Activated CD4-positive, alpha-beta T cell treated with anti-CD3 and anti-CD28 coated beads, Interleukin-2, amount 50 U/mL, for 16 hours (primary cell): ENCODE data around the gene ZDHHC14.

Source experiments
- DNase-seq: peaks from one replicate; pipeline ENCODE4 v3.0.0-alpha.2; 2020

ZDHHC14 gene

DNA sequence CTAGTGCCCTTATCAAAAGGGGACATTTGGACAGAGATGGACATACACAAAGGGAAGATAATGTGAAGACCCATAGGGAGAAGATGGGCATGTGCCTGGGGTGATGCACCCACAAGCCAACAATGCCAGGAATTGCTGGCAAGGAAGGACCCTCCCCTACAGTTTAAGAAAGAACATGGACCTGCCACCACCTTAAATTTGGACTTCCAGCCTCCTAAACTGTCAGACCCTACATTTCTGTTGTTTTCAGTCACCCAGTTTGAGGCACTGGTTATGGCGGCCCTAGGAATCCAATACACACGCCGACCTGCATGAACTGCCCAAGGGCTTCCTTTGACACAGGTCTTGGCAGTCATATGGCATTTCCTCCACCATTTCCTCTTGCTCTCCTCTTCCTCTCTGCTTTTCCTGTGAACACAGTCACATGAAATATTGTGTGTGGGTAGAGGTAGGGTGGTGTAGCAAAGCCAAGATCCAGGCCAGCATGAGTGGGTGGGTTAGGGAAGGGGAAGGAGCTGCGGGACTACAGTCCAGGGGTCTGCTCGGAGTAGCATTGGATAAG lies 115.6 kb downstream of the ZDHHC14 start:
- DNase-seq: no peak

DNA sequence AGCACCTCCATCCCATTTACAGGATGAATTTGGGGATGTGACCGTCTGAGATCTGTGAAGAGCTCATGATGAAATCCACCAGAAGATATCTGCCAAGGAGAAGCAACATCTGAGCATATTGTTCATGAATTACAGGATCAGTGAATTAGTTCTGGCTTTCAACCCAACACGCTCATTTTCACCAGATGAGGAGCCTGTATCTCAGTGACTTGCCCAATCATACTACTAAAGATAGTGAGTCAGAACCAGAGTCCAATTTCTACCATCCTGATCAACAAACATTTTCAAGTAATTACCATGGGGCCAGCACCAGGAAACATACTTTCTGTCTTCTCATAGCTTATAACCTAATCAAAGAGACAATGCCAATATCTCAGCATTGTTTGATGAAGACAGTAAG lies 116.6 kb downstream of the ZDHHC14 start:
- peak; percentile 44 for DNase-seq

- no peak for DNase-seq
Measured at GRCh38 chr6:157498817-157499216, 117.8 kb downstream of the ZDHHC14 start.

DNA sequence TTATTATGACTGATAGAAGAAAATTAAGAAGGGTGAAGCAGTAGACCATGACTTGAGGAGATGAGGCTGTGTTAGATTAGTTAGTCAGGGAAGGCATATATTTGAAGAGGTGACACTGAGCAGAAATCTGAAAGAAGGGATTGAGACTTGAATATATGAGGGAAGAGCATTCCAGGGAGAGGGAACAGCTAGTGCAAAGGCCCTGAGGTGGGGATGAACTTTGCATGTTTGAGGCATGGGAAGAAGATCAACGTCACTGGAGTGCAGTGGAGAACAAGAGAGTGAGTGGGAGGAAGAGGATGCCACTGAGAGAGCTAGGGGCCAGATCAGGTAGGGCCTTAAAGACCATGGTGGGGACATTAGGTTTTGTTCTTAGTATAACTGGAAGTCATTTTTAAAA lies 119.0 kb downstream of the ZDHHC14 start:
- DNase-seq: no peak

GRCh38 chr6:157503018-157503747 lies 122.2 kb downstream of the ZDHHC14 start:
- no peak for DNase-seq

- no peak for DNase-seq
Measured at GRCh38 chr6:157505912-157506491, 125.0 kb downstream of the ZDHHC14 start.

- DNase-seq: peak; percentile 19
Measured at GRCh38 chr6:157510323-157511188, 129.6 kb downstream of the ZDHHC14 start.

DNA sequence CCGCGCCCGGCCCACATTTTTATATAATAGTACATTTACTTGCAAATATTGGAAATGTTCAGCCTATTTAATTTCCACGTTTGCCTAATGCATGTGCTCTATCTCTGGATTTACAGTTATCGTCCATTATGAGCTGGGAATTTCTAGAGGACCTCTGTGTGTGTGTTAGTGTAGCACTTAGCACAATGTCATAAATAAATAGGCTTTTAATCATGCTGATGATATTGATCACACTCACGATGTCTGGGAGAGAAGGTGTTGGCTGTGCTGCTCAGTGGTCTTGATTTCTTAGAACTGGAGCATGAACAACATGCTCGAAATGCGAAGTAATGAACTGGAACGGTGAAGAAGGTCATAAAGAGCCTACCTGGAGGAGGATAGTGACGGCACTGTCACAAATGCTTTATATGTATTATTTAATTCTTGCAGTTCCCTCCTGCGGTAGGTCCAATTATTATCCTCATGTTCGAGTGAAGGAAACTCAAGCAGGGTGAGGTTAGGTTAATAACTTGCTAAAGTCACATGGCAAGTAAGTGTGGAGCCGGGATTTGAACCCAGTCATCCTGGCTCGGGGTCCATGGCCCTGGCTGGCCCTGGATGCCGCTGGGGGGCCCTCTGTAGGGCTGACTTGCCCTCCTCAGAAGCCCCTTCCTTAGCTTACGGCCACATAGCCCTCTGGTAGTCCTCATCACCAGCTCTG lies 130.8 kb downstream of the ZDHHC14 start:
- DNase-seq: no peak

- DNase-seq: no peak
Measured at GRCh38 chr6:157512382-157512682, 131.3 kb downstream of the ZDHHC14 start.

DNA sequence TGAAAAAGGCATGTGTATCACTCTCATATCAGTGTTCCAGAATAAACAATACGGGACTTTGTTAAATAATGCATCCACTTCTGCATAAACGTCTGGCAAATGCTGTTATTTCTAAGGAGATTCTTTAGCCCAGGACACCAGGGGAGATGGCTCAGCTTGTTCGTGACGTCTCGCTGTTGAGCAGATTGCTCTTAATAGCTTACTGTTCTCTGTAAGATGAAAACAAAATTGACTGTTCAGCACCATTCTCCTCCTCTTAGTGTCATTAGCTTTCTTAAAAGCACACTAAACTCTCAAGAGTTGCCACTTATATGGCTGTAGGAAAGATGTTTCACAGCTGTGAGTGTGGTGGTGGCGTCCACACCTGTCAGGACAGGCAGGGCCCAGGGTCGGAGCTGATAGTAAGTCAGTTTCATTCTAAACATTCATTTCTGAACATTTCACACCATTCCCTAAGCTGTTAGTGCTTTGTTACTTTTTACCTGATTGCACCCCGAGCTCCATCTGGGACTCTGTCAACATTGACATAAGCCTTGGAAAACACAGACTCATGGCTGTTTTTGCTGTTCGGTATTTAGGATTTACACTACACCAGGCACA lies 132.1 kb downstream of the ZDHHC14 start:
- no peak for DNase-seq

- no peak for DNase-seq
Measured at GRCh38 chr6:157513619-157514485, 132.9 kb downstream of the ZDHHC14 start.

GRCh38 chr6:157514659-157515496 lies 133.9 kb downstream of the ZDHHC14 start:
- peak; percentile 23 for DNase-seq

DNA sequence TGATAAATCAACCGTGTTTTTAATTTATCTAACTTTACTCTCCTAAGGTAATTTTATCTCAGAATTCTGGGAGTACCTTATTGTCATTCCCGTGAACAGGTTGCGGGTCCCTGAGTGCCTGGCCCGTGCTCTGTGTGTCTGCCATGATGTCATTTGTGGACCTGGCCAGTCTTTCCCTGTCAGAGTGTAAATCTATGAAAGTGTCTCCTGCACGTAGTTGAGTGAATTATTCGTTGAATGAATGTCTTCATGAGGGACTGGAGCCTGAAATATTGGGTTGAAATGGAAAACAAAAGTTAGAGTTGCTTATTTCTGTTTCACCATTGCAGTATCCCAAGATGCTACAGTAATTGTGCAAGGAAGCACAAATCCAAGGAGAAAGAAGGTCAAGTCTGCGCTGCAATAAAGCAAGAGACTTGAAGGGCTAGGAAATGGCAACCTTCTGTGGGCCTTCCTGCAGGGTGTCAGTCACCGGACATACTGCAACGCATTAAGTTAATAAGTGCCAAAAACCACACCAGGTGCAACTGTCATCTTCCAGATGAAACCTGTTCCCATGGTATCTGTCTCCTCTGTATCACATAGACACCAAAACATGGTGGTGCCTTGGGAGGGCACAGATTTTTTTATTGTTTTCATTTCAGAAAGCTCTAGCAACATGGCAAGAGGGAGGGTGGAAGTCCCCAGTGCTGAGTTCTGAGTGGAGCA lies 135.5 kb downstream of the ZDHHC14 start:
- no peak for DNase-seq

DNA sequence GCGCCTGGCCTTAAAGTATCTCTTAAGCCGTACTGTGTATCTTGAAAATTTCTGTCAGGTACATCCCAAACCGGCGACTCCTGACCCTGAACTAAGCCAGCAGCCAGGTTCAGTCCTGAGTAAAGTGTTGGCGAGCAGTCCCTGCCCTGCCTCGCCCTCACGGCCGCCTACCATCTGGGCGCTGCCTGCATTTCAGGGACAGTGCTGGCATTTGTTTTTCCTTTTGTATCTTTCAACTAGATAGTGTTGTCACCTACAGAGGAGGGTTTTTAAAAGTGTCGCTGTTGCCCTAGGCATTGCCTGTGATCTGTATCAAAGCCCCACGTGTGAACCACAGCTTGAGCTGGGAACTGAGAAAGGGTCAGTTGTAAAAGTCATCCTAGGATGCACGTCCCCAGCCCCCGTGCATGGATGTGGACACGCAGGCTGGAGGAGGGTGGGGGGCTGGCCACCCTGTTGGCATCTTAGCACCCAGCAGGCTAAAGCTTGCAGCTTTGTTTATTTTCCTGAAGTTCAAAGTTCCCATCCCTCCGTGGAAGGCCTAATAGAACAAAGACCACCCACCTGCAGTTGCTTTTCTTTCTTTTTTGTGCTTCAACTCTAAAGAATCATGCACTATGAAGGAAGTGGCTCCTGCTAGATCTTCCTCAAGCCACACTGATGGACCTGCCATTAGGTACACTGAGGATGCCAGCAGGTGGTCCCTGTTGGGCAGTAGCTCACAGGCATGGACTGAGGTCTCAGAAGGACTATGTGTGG lies 136.8 kb downstream of the ZDHHC14 start:
- no peak for DNase-seq

- DNase-seq: no peak
Measured at GRCh38 chr6:157518397-157519250, 137.6 kb downstream of the ZDHHC14 start.

DNA sequence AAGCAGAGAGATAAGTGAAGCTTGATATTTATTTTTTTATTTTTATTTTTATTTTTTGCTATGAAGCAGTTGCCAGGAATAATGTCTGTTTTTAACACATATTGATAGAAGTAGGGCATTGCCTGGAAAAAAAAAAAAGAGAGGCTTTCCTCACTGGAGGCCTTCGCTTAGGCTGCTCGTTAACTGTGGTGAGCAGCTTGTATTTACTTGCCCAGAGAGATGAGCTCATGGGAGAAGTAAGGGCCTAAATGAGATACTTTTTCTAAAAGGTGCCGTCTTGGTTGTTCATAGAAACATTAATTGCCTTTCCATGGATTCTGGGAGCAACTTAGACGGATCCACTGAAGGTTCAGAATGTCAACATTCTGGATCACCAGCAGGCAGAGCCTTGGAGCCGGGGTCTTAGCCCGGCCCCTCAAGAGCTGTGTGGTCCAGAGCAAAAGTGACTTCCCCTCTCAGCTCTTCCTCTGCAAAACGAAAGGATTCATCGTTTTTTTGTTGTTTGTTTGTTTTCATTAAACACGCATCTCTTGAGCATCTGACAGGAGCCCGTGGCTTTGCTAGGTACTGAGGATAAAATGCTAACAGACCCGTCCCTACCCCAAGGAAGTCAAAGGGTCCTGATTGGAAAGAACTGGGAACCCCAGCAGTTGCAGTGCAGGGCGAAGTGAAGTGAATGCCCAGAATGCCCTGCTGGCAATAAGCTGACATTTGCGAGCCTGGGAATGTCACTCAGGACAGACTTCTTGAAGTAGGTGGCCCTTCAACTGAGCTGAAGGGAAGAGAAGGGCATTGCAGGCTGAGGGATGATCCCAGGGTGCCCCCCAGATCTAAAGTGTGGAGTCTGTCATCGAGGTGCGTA lies 138.5 kb downstream of the ZDHHC14 start:
- DNase-seq: no peak

DNA sequence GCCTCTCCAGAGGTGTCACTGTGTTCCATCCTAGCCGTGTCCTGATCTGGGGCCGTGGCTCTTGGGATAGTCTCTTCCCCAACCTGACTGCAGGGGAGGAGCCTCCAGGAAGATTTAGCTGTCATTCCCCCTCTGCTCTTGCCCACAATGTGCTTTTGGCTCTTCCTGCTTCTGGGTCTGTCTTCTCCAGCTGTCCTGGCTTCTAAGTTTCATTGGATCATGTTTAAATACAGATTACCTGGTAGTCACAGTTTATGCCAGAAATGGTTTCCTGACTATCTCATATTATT lies 139.1 kb downstream of the ZDHHC14 start:
- DNase-seq: no peak
